Measurements from ENCODE around the gene CACNA1S.

Gene CACNA1S

DNA sequence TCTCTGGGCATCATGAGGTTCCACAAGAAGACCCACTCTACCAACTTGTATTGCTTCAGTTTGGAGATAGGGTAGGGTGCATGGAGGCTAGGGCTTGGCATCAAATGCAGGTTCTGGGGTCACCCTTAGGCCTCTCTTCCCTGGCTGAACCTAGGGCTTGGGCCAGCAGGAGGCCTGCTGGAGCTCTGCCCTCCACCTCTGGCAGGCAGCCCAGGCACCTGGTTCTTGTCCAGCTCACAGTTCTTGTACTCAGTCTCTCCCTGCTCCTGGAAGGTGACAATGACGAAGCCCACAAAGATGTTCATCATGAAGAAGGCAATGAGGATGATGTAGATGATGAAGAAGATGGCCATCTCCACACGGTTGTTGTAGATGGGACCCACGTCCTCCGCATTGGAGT is 51.2 kb downstream of the CACNA1S start:
- no peak for DNase-seq (ENCODE audit: low read depth)

DNA sequence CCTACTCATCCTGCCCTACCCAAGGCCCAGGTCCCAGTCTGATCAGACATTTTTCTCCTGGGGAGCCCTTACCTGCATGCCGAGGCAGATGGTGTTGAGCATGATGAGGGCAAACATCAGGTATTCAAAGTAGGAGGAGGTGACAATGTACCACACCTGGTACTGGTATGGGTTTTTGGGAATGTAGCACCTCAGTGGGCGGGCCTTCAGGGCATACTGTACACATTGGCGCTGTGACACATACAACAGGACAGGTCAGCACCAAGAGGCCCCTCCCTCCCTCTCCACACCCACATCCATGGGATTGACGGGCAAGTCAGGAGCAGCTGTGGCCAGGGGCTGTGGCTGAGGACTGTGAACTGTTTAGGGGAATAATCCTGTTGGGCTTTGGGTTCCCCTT is 51.6 kb downstream of the CACNA1S start:
- DNase-seq (ENCODE audit: low read depth): no peak

DNA sequence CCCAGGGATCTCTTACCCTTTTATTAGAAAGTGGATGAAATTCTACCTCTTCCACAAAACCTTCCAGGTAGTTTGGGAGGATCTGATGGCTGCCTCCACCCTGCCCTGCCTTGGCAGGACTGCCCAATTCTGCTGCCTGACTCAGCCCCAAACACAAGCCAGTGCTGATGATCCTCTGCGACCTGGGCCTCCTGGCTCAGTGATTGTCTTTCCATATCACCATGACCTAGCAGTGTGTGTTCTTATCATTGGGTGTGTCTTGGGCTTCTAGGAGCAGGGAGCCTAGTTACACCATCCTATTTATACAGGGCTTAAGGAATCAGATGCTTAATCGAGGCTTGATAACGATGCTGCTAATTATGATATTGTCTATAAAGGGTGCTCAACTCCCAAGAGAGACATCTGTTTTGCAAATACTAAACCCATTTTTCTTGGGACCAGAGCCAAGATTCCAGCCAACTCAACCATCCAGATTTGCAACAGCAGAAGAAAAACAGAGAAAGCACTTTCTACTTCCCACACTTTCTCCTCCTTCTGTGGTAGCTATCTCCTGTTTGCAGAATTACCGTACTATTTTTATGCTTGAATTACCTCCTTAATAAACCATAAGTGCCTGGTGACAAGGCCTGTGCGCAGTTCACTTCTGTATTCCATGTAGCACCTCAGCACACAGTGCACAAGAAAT is 52.2 kb downstream of the CACNA1S start:
- no peak for DNase-seq (ENCODE audit: low read depth)

DNA sequence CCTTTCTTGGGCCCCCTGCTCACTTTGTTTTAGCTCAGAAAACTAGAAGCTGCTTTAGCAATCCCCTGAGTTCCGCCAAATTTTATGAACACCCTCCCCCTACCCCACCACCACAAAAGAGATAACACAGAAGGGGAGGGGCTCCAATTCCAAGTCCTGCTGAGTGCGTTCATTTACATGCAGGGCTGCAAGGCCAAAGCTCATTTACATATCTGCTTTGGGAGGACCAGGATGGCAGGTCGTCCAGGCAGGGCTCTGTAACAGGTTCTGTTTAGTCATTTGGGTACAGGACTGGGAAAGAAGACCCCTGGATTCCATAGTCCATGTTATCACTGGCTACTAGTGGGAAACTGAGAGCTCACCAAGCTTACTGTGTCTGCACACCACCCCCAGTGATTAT is 52.8 kb downstream of the CACNA1S start:
- no peak for DNase-seq (ENCODE audit: low read depth)

DNA sequence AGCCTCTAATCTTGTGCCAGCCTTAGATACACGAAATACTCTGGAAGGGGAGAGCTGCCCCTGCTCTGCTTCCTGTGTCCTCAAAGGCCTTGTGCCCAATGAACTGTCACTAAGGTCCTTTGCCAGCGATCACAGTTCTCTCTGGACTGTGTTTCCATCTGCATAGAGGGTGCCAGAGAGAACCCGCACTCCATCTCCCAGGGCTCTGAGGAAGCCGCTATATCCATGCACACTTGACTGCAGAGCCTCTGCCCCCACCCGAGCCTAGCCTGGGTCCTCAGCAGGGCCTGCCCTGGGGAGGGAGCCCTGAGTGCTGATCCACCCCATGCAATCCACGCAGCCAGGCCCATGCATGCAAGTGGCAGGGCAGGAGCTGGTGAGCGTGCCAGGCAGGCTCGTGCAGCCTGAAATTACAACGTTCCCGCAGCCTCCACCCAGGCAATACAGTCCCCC is 58.1 kb downstream of the CACNA1S start:
- DNase-seq (ENCODE audit: low read depth): no peak

DNA sequence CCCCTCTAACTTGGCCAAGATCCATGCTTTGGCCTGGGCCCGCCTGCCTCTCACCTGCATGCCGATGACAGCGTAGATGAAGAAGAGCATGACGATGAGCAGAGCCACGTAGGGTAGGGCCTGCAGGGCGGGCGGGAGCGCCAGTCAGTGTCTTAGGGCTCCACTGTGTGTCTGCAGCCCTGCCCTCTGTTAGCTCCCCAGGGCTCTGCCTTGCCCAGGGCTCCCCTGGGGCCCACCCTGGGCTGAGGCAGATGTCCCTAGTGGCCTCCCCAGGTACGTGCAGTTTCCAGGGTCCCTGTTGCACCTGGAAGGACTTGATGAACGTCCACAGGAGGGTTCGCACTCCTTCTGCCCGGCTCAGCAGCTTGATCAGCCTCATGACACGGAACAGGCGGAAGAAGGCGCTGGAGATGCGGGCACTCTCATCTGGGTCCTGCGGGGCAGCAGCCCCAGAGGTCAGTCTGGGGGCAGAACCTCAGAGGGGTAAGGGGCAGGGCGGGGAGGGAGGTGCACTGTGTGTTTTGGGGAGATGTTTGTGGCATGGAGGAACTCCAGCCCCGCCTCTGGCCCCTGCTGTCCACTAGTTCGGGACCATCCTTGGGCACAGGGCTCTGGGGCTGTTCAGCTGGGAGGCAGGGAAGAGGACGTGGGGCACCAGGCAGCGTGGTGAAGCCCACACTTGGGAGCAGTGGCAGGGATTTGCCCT is 58.9 kb downstream of the CACNA1S start:
- no peak for DNase-seq (ENCODE audit: low read depth)

DNA sequence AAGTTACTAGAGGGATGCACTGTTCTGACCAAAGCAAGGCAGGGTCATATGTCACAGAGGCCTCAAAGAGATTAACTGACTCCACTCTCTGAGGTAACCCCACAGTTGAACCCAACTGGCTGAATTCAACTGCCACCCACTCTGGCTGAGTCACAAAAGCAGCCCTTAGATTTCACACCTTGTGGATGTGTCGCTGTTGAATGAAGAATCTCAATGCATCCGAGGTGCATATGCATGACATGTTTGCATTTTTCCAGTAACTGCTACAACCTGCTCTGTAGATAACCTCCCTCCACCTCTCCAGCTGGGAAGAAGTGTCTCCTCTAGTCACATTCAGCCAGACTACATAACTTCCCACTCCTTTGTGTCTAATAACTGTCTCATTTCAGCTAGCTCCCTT is 60.8 kb downstream of the CACNA1S start:
- DNase-seq (ENCODE audit: low read depth): no peak

DNA sequence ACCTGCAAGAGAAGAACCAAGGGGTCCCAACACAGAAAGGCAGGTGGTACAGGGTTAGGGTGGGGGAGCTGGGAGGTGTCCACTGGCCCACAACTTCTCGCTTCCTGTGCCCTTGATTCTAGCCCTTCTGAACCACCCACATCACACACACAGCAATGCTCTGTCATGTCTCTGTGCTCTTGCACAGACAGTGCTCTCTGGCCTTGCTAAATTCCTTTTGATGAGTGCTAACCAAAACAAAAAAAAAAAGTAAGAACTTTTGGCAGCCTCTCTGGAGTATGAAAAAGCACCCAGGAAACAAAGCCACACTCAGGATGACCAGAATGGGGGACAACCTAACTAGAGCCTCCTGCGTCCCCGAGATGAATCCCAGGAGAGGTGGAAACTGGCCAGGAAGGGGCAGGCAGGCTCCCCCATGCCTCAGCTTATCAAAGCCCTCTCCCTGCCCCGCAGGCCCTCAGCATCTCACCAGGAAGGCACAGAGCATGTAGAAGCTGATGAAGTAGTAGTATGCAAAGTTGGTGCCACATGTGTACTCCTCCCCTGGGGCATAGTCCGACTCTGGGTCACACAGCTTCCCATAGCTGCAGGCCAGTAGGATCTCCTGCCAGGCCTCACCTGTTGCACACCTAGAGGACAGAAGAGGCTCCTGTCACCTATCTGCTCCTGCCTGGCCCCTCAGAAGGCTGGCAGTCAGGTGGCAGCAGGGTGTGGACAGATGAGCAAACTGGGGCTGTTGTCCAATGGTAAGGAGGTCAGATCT is 61.5 kb downstream of the CACNA1S start:
- DNase-seq (ENCODE audit: low read depth): no peak

DNA sequence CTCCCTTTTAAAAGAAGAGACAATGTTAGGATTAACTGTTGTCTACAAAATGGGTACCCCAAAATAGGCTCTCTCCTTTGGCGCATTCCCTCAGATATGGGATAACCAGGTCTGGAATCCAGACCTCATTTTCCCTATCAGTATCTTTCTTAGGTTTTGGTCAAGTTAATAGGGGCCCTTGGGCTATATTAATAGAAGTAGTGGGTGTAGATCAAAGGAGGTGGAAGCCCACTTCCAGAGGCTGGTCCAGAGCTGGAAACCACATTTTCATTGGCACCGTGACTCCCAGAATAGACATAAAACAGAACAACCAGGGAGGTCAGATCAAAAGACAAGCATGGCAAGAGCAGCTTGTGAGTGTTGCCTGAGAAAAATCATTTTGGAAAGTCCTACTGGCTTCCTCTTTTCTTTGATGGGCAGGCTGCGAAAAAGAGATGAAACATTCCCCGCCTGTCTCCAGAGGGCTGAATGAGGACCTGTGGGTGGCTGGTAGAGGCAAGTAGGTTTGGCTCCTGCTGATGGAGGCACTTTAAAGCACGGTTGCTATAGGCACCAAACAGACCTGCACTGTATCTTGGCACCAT is 62.9 kb downstream of the CACNA1S start:
- no peak for DNase-seq (ENCODE audit: low read depth)

DNA sequence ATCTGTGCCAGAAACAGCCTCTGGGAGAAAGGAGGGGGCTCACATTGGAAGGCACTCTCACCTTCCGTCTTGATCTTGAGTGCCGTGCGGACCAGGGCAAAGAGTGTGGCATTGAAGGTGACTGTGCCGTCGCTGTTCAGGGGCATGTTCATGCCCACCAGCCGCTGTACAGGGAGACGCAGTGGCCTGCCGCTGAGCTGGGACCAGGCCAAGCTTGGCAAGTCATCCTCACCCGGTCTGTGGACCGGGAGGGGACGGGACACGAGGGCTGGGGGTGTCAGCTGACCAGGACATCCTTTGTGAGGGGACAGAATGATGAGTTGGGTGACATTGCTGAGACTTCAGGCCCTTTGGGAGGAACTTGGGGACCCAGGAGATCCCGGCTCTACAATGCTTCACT is 63.7 kb downstream of the CACNA1S start:
- no peak for DNase-seq (ENCODE audit: low read depth)

DNA sequence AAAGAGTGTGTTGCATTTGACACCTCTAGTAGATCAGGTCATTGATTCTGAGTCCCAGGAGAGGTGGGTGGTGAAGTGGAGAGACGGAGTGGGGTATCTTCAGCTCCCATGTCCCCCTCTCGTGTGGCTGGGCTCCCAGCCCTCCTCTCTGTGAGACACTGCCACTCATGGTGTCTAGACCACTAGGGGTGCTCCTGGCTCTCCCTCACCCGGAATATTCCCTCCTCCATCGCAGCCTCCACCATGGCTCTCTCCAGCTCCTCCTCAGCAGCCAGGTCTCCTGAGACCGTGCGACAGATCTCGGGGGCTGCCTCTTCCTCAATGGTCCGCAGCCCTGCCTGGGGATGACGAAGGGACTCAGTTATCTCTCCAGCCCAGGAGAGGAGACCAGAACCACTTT is 68.1 kb downstream of the CACNA1S start:
- no peak for DNase-seq (ENCODE audit: low read depth)

DNA sequence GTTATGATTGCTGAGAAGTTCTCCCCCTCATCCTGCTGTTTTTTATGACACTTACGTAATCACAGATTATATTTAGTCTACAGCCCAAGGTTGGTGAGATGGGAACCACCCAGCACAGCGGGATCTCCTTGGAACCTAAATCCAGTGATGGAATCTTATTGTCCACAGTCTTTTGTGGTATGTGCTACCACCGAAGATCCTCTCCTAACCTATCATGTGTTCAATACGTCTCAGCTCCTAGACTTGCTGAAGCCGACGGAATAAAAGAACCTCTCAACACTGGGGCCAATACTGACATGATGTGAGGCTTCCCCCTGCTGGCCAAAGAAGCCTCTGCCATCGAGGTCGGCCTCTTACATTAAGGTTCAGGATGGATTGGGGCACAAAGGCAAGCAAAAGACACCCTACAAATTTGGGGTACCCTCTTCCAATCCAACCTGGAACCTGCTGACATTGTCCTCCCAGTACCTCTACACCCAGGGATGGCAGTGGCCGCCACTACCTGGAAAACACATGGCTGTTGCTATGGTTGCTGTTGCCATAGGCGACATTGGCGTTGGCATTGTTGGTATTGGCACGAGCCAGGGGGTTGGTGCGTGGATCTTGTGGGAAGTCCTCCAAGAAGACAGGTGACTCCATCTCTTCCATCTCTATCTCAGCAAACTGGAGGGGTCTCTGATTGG is 69.3 kb downstream of the CACNA1S start:
- peak; percentile 41 for DNase-seq (ENCODE audit: low read depth)

DNA sequence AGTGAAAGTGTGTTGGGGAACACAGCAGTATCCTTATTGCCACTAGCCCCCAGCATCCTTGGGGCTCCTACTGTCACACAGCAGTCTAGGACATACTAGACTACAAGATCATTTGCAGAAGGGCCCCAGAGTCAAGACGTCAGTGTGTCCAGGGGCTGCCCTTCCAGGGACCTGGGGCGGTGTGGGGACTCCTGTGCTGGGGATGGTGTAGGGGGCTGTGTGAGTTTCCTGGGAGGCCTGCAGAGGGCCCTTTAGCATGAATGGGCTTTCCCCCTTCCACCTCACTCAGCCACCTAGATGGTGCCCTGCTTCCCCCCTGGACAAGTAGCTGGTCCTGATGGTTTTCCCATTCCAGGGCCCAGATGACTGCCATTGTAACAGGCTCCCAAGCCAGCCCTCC is 71.2 kb downstream of the CACNA1S start:
- no peak for DNase-seq (ENCODE audit: low read depth)

DNA sequence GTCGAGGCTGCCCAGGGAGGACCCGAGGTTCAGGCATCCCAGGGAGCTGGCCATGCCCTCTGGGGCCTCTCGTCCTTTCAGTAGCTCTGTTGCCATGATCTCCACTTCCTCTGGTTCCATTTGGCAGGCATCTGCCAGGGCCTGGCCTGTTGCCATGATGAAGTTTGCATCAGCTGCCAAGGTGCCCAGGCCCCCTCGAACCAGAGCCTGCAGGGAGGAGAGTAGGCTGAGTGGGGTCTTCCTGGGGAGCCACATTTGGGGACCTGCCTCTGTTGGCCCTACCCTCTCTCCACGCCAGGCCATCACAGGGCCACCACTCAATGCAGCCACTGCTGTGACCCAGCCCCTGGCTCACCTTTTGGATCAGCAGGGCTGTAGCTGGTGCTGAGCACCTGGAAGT is 72.3 kb downstream of the CACNA1S start:
- no peak for DNase-seq (ENCODE audit: low read depth)

DNA sequence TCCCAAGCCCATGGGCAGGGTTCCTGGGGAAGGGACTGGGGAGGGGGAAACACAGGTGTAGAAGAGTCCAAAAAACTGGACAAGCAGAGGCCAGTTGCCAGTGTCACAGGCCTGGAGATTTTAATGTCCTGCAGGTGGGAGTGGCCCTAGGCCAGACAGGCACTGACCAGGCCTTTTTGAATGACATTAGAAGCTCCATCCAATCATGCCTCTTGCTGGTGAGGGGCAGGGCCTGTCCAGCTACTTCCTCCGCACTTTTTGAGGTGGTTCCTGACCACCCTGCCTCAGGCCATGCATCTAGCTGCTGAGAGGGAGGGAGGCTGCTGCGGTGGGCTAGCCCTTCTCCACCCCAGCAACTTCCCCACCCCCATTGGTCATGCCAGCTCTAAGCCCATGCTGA is 72.8 kb downstream of the CACNA1S start:
- no peak for DNase-seq (ENCODE audit: low read depth)

DNA sequence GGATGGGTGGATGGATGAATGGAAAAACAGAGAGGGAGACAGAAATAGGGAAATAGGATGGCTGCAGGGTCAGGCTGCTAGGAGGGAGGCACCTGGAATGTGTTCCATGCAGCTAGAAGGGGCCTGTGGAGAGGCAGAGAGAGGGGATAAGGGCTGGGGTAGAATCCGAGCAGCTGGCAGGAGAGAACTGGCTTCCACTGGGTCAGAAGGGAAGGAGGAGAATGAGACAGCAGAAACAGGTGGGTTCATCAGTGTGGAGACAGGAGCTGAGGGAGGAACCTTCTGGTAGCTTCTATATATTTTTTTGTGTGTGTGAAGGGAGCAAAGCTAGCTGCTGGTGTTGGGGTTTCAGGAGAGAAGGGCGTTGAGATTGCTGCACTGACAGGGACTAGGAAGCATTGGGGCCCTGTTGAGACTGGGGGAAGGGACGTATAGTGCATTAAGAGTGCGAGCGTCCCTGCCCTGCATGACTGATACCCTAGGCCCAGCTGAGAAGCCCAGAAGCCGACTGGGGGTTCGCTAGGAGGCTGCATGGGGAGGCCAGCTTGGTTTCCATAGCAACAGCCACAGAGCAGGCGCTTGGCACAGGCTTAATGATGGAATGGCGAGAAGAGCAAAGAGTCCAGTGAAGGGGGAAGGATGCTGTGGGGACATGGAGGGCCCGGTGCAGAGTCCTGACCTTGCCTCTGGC is 73.9 kb downstream of the CACNA1S start:
- no peak for DNase-seq (ENCODE audit: low read depth)

DNA sequence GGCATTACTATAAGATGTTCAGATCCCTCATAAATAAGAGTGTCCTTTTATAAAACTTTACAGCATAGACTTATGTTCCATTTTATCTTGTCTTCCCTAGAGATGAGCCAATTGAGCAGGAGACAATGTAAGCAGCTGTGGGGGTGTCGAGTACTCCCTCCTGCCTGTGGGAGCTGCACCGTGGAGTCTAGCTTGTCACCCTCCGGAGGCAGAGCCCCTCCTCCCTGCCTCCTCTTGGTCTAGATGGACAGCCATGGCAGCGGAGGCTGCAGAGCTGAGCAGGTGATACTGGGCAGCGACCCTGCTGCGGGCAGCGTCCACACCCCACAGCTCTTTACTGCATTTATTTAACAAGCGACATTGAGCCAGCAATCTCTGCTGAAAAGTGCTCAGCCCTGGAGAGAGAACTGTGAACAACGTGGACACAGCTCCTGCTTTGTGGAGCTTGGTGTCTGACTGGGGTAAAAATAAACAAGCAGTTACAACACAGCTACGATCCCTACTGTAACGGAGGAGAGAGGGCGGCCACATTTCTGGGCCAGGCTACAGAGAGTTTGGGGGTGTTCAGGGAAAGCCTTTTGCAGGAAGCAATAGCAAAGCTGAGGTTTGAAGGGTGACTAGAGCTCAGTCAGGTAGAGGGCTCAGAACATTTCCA is 75.9 kb downstream of the CACNA1S start:
- no peak for DNase-seq (ENCODE audit: low read depth)

DNA sequence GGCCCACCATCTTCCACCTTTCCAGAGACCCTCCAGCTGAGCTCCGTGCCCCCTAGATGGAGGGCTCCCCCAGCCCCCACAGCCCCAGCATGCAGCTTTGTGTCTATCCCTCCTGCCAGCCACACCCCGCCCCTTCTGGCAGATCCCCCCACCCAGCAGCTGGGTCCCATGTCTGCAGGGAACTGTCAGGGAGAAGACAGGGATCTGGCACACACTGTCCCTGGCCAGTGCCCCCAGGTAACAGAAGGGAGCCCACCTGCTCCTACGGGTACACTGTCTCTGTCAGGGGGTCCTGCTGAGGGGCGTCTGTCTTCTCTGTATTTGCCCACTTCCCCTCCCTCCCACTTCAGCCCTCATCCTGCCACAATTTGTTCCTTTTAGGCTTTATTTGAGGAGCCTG is 77.6 kb downstream of the CACNA1S start:
- no peak for DNase-seq (ENCODE audit: low read depth)

DNA sequence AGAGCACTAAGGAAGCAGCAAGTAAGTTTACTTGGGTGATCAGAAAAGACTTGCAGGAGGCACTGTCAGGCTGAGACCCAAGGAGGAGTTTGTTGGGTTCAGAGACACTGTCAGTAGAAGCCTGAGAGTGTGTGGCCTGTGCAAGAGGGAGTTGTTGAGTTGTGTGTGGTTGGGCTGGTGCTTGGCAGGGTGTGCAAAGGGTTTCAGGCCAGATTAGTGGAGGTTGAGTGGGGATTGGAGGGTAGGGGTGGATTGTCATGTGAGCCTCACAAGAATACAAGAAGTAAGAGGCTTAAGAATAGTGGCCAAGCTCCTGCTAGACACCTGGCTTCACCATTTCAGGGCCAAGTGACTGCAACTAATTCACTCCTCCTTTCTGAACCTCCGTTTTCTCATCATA is 79.8 kb downstream of the CACNA1S start:
- no peak for DNase-seq (ENCODE audit: low read depth)

DNA sequence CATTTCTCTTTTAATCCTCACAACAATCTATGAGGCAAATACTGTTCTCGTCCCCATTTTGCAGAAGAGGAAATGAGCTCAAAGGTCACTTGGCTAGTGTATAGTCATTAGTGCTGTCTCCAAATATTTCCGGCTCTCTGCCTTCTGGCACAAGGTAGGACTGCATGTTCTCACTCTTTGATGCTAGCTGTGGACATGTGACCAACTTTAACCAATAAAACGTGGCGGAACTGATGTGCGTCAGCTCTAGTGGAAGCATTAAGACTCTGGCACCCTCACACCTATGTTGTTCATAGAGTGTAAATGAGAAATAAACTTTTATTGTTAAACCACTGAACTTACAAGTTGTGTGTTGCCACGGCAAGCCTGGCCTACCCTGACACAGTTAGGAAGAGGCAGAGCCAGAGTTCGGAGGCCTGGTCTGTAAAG is 83.8 kb downstream of the CACNA1S start:
- no peak for DNase-seq (ENCODE audit: low read depth)

DNA sequence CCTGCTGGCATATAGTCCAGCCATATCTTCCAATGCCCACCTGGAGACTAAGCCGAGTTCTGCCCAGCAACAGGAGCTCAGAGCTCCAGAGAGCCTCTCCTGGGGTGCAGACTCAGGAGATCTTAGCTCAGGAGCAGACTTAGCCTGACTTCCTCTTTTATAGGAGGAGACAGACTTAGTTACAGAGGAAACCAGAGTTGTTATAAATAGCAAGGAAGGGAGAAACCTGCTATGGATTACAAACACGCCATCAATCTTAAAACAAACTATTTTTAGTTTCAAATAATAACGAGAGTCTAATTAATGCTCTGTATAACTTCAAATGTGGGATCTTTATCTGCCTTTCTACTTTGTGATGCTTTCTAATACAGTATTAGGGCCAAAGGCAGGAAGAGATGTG is 85.4 kb downstream of the CACNA1S start:
- no peak for DNase-seq (ENCODE audit: low read depth)

All from activated T-helper 1 cell treated with Interleukin-2 at 50 U/mL for 16 hours (primary cell).